ENCODE results near the gene RPL18A.
A peak's percentile ranks its signal among the peaks of the same experiment; 100 is the strongest.

Gene RPL18A

GRCh38 chr19:17854061-17854460, 5.6 kb upstream of the RPL18A start:
- no peak overlapping the region for H3K18ac ChIP-seq (ENCODE audit: low read length)
- H3K4me2 ChIP-seq (ENCODE audit: low read length): no peak overlapping the region
- H3K9ac ChIP-seq (ENCODE audit: low read length): no peak overlapping the region
- H3K23ac ChIP-seq (ENCODE audit: low read length): no peak overlapping the region
- no peak for DNase-seq
- no peak overlapping the region for H2BK15ac ChIP-seq (replicated peaks; ENCODE audit: low read depth)
- H3K27ac ChIP-seq (ENCODE audit: low read depth, low read length): no peak overlapping the region
- H4K8ac ChIP-seq (ENCODE audit: low read depth, low read length): no peak overlapping the region
- no peak overlapping the region for H2BK120ac ChIP-seq (ENCODE audit: low read depth, low read length)
- H3K27me3 ChIP-seq (ENCODE audit: insufficient read depth, low read length, poor library complexity): no peaks in the 10 kb centered on the region
- H3K79me2 ChIP-seq (ENCODE audit: control insufficient read depth, insufficient read depth, low read length): no peaks in the 10 kb centered on the region
- no peak overlapping the region for H4K5ac ChIP-seq (ENCODE audit: low read length)
- H2BK5ac ChIP-seq (ENCODE audit: low read length): no peak overlapping the region
- no peaks in the 10 kb centered on the region for H3K4me1 ChIP-seq (ENCODE audit: control insufficient read depth, low read depth, low read length)
- H3K36me3 ChIP-seq (ENCODE audit: control insufficient read depth, insufficient read depth, low read length): no peaks in the 10 kb centered on the region
- H3K4ac ChIP-seq (ENCODE audit: low read depth, low read length): no peak overlapping the region
- no peak overlapping the region for H2AK5ac ChIP-seq (ENCODE audit: low read length)
- H3K56ac ChIP-seq (ENCODE audit: low read length): peak overlapping the region; percentile 7
- WGBS (ENCODE audit: extremely low coverage, insufficient coverage, low lambda C conversion rate): no CpG with 5 or more reads among the region's 6 CpGs
- no peak overlapping the region for H3K4me3 ChIP-seq (ENCODE audit: low read length)
- H3K79me1 ChIP-seq (ENCODE audit: low read length): no peaks in the 10 kb centered on the region

- DNase-seq: peak; percentile 77
Measured at GRCh38 chr19:17855280-17856152, 4.2 kb upstream of the RPL18A start.

GRCh38 chr19:17860331-17860992, 752 bp downstream of the RPL18A start:
- Histone ChIP-seq H4K8ac (ENCODE audit: low read depth, low read length) (no peak overlapping the region), H3K27ac (ENCODE audit: low read depth, low read length) (peak overlapping the region; percentile 18)

More at GRCh38 chr19:17855280-17856152, 4.2 kb upstream of the RPL18A start:
- H3K27ac ChIP-seq (ENCODE audit: low read depth, low read length): no peak overlapping the region
- no CpG with 5 or more reads among the region's 29 CpGs for WGBS (ENCODE audit: extremely low coverage, insufficient coverage, low lambda C conversion rate)
- no peak overlapping the region for H4K5ac ChIP-seq (ENCODE audit: low read length)
- no peak overlapping the region for H3K9ac ChIP-seq (ENCODE audit: low read length)
- no peak overlapping the region for H2BK5ac ChIP-seq (ENCODE audit: low read length)
- H3K56ac ChIP-seq (ENCODE audit: low read length): no peak overlapping the region
- no peak overlapping the region for H3K4ac ChIP-seq (ENCODE audit: low read depth, low read length)
- H3K79me1 ChIP-seq (ENCODE audit: low read length): peaks cover 2% of the 10 kb centered on the region
- no peak overlapping the region for H2BK15ac ChIP-seq (replicated peaks; ENCODE audit: low read depth)
- H3K36me3 ChIP-seq (ENCODE audit: control insufficient read depth, insufficient read depth, low read length): no peaks in the 10 kb centered on the region
- H3K4me2 ChIP-seq (ENCODE audit: low read length): no peak overlapping the region
- no peak overlapping the region for H4K8ac ChIP-seq (ENCODE audit: low read depth, low read length)
- H3K4me1 ChIP-seq (ENCODE audit: control insufficient read depth, low read depth, low read length): no peaks in the 10 kb centered on the region
- no peak overlapping the region for H3K4me3 ChIP-seq (ENCODE audit: low read length)
- no peak overlapping the region for H3K18ac ChIP-seq (ENCODE audit: low read length)
- no peak overlapping the region for H3K23ac ChIP-seq (ENCODE audit: low read length)
- peaks cover 8% of the 10 kb centered on the region for H3K79me2 ChIP-seq (ENCODE audit: control insufficient read depth, insufficient read depth, low read length)
- H2BK120ac ChIP-seq (ENCODE audit: low read depth, low read length): no peak overlapping the region
- H3K27me3 ChIP-seq (ENCODE audit: insufficient read depth, low read length, poor library complexity): no peaks in the 10 kb centered on the region
- H2AK5ac ChIP-seq (ENCODE audit: low read length): no peak overlapping the region

GRCh38 chr19:17860993-17861360, 1.3 kb downstream of the RPL18A start:
- Histone ChIP-seq H4K5ac (ENCODE audit: low read length) (no peak overlapping the region), H3K4me1 (ENCODE audit: control insufficient read depth, low read depth, low read length) (no peaks in the 10 kb centered on the region), H3K4me2 (ENCODE audit: low read length) (peak overlapping the region; percentile 51), H3K56ac (ENCODE audit: low read length) (peak overlapping the region; percentile 100), H4K8ac (ENCODE audit: low read depth, low read length) (no peak overlapping the region), H3K79me2 (ENCODE audit: control insufficient read depth, insufficient read depth, low read length) (peaks cover 29% of the 10 kb centered on the region), H3K4me3 (ENCODE audit: low read length) (peak overlapping the region; percentile 100), H3K4ac (ENCODE audit: low read depth, low read length) (no peak overlapping the region), H3K79me1 (ENCODE audit: low read length) (peaks cover 13% of the 10 kb centered on the region), H3K23ac (ENCODE audit: low read length) (no peak overlapping the region), H3K9ac (ENCODE audit: low read length) (peak overlapping the region; percentile 100), H2BK15ac (replicated peaks; ENCODE audit: low read depth) (no peak overlapping the region), H2BK120ac (ENCODE audit: low read depth, low read length) (no peak overlapping the region), H3K18ac (ENCODE audit: low read length) (no peak overlapping the region), H3K27ac (ENCODE audit: low read depth, low read length) (no peak overlapping the region), H2AK5ac (ENCODE audit: low read length) (no peak overlapping the region), H3K36me3 (ENCODE audit: control insufficient read depth, insufficient read depth, low read length) (peaks cover 28% of the 10 kb centered on the region), H3K27me3 (ENCODE audit: insufficient read depth, low read length, poor library complexity) (no peaks in the 10 kb centered on the region), H2BK5ac (ENCODE audit: low read length) (no peak overlapping the region)
- WGBS (ENCODE audit: extremely low coverage, insufficient coverage, low lambda C conversion rate): no CpG with 5 or more reads among the region's 7 CpGs
- DNase-seq: no peak

More at GRCh38 chr19:17860331-17860992, 752 bp downstream of the RPL18A start:
- Histone ChIP-seq H2BK120ac (ENCODE audit: low read depth, low read length) (no peak overlapping the region), H3K56ac (ENCODE audit: low read length) (peak overlapping the region; percentile 100), H3K79me2 (ENCODE audit: control insufficient read depth, insufficient read depth, low read length) (peaks cover 29% of the 10 kb centered on the region), H3K27me3 (ENCODE audit: insufficient read depth, low read length, poor library complexity) (no peaks in the 10 kb centered on the region), H3K18ac (ENCODE audit: low read length) (peak overlapping the region; percentile 35), H4K5ac (ENCODE audit: low read length) (peak overlapping the region; percentile 98), H2BK5ac (ENCODE audit: low read length) (peak overlapping the region; percentile 82), H3K4me2 (ENCODE audit: low read length) (peak overlapping the region; percentile 51), H3K4ac (ENCODE audit: low read depth, low read length) (peak overlapping the region; percentile 89), H3K4me3 (ENCODE audit: low read length) (peak overlapping the region; percentile 100), H3K36me3 (ENCODE audit: control insufficient read depth, insufficient read depth, low read length) (peaks cover 28% of the 10 kb centered on the region), H2BK15ac (replicated peaks; ENCODE audit: low read depth) (no peak overlapping the region), H3K9ac (ENCODE audit: low read length) (peak overlapping the region; percentile 100), H2AK5ac (ENCODE audit: low read length) (peak overlapping the region; percentile 100), H3K23ac (ENCODE audit: low read length) (peak overlapping the region; percentile 85), H3K4me1 (ENCODE audit: control insufficient read depth, low read depth, low read length) (no peaks in the 10 kb centered on the region), H3K79me1 (ENCODE audit: low read length) (peaks cover 13% of the 10 kb centered on the region)
- WGBS (ENCODE audit: extremely low coverage, insufficient coverage, low lambda C conversion rate): no CpG with 5 or more reads among the region's 22 CpGs
- no peak for DNase-seq

- Histone ChIP-seq H2AK5ac (ENCODE audit: low read length) (no peak overlapping the region), H3K27ac (ENCODE audit: low read depth, low read length) (no peak overlapping the region), H3K27me3 (ENCODE audit: insufficient read depth, low read length, poor library complexity) (no peaks in the 10 kb centered on the region), H4K8ac (ENCODE audit: low read depth, low read length) (no peak overlapping the region), H3K36me3 (ENCODE audit: control insufficient read depth, insufficient read depth, low read length) (peaks cover 28% of the 10 kb centered on the region), H3K4me1 (ENCODE audit: control insufficient read depth, low read depth, low read length) (no peaks in the 10 kb centered on the region), H2BK15ac (replicated peaks; ENCODE audit: low read depth) (no peak overlapping the region), H3K79me2 (ENCODE audit: control insufficient read depth, insufficient read depth, low read length) (peaks cover 29% of the 10 kb centered on the region), H2BK120ac (ENCODE audit: low read depth, low read length) (no peak overlapping the region), H2BK5ac (ENCODE audit: low read length) (no peak overlapping the region), H3K4me2 (ENCODE audit: low read length) (peak overlapping the region; percentile 16), H3K4me3 (ENCODE audit: low read length) (peak overlapping the region; percentile 14), H3K79me1 (ENCODE audit: low read length) (peaks cover 13% of the 10 kb centered on the region), H3K4ac (ENCODE audit: low read depth, low read length) (no peak overlapping the region), H3K18ac (ENCODE audit: low read length) (no peak overlapping the region), H3K9ac (ENCODE audit: low read length) (peak overlapping the region; percentile 100), H4K5ac (ENCODE audit: low read length) (no peak overlapping the region), H3K56ac (ENCODE audit: low read length) (peak overlapping the region; percentile 82), H3K23ac (ENCODE audit: low read length) (peak overlapping the region; percentile 29)
- no CpG with 5 or more reads among the region's 23 CpGs for WGBS (ENCODE audit: extremely low coverage, insufficient coverage, low lambda C conversion rate)
- DNase-seq: no peak
Measured at GRCh38 chr19:17861542-17862402, 2.1 kb downstream of the RPL18A start.

Measured in mesendoderm (in vitro differentiated cells).